ENCODE results near the gene ASH1L.

DNA sequence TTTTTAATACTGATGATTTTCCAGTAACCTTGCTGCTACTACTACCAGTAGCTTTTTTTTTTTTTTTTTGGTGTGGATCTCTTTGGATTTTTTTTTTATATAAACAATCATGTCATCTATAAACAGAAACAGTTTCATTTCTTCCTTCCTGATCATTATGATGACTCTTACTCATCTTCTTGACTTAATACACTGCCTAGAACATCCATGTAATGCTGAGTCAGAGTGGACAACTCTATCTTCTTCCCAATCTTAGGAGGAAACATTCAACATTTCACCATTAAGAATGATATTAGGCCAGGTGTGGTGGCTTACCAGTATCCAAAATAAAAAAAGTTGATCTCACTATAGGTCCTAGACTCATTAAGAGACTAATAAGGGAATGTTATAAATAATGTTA lies 172.8 kb downstream of the ASH1L start:
- TF ChIP-seq ELF4 (IDR thresholded peaks at IDR 0.05) (no peak), SUZ12 (IDR thresholded peaks at IDR 0.05) (no peak), SP1 (IDR thresholded peaks at IDR 0.05) (no peak), NFRKB (IDR thresholded peaks at IDR 0.05) (no peak), ZNF384 (IDR thresholded peaks at IDR 0.05) (no peak), ARNT (IDR thresholded peaks at IDR 0.05) (no peak), FOXM1 (IDR thresholded peaks at IDR 0.05; ENCODE audit: borderline replicate concordance) (no peak), BHLHE40 (IDR thresholded peaks at IDR 0.05; ENCODE audit: borderline replicate concordance) (no peak), L3MBTL2 (conservative IDR thresholded peaks at IDR 0.05) (no peak), FOXA1 (IDR thresholded peaks at IDR 0.05) (no peak)
